NCI-H2107 treated with DMSO at 0.1 percent for 48 hours (cell line): Measurements from ENCODE around the gene FBP1.
A peak's percentile ranks its signal among the peaks of the same experiment; 100 is the strongest.

ENCODE experiments used
- DNase-seq: peaks from one replicate; lab custom pipeline; 2025; ENCODE audit not compliant: unreplicated experiment; lab: John Stamatoyannopoulos, UW

FBP1 gene

GRCh38 chr9:94639061-94639998 lies at the start of gene FBP1:
TSS of gene FBP1 (minus strand) at chr9:94639518. CDS start at chr9:94639310, 208 bp downstream.
- DNase-seq = no peak

GRCh38 chr9:94687451-94687850 lies 48.1 kb upstream of the FBP1 start:
- DNase-seq = peak; percentile 38

GRCh38 chr9:94685359-94685758 lies 46.0 kb upstream of the FBP1 start:
- no peak for DNase-seq

GRCh38 chr9:94681508-94681907 lies 42.2 kb upstream of the FBP1 start:
- DNase-seq = peak; percentile 33

- DNase-seq = no peak
Measured at GRCh38 chr9:94680621-94681020, 41.3 kb upstream of the FBP1 start.

- no peak for DNase-seq
Measured at GRCh38 chr9:94680020-94680419, 40.7 kb upstream of the FBP1 start.

GRCh38 chr9:94679587-94679986 lies 40.3 kb upstream of the FBP1 start:
- no peak for DNase-seq

GRCh38 chr9:94677929-94678328 lies 38.6 kb upstream of the FBP1 start:
- DNase-seq = no peak

GRCh38 chr9:94676446-94677131 lies 37.3 kb upstream of the FBP1 start:
- no peak for DNase-seq

- no peak for DNase-seq
Measured at GRCh38 chr9:94675008-94675881, 35.9 kb upstream of the FBP1 start.

- no peak for DNase-seq
Measured at GRCh38 chr9:94672811-94673487, 33.6 kb upstream of the FBP1 start.

- DNase-seq = peak; percentile 61
Measured at GRCh38 chr9:94668928-94669729, 29.8 kb upstream of the FBP1 start.

GRCh38 chr9:94668418-94668927 lies 29.2 kb upstream of the FBP1 start:
- no peak for DNase-seq

- DNase-seq = no peak
Measured at GRCh38 chr9:94666364-94667099, 27.2 kb upstream of the FBP1 start.

- DNase-seq = no peak
Measured at GRCh38 chr9:94665613-94666012, 26.3 kb upstream of the FBP1 start.

GRCh38 chr9:94664801-94665200 lies 25.5 kb upstream of the FBP1 start:
- no peak for DNase-seq

GRCh38 chr9:94663640-94664039 lies 24.3 kb upstream of the FBP1 start:
- no peak for DNase-seq

GRCh38 chr9:94663140-94663539 lies 23.8 kb upstream of the FBP1 start:
- DNase-seq = peak; percentile 46
